Medulla oblongata (tissue), 1 donor: Measurements from ENCODE around the gene CD48.

Experiments used
- DNase-seq: peaks from one replicate; pipeline ENCODE4 v3.0.0-alpha.2; 2015; ENCODE audit errors: extremely low spot score

The CD48 gene, protein sequence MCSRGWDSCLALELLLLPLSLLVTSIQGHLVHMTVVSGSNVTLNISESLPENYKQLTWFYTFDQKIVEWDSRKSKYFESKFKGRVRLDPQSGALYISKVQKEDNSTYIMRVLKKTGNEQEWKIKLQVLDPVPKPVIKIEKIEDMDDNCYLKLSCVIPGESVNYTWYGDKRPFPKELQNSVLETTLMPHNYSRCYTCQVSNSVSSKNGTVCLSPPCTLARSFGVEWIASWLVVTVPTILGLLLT

GRCh38 chr1:160711602-160712311, at the start of gene CD48:
TSS of gene CD48 (minus strand) at chr1:160711822. CDS start at chr1:160711763, 59 bp downstream.
- no peak for DNase-seq

DNA sequence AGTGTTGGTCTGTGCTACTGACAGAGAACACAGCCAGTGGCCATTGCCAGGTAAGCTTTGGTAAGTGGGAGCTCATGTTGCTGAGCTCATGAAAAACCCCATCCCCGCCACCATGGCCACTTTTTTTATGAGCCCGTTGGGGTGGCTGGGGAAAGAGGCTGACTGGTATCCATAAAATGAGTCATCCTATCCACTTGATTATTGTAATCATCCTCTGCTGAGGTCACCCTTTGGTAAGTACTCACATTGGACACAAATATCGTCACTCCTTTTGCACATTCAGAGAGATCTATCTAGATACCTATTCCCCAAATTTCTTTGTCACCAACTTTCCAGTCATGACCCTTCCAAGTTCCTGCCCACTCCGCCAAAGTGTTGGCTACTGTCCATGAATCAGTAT, 49.4 kb upstream of the CD48 start:
- DNase-seq = no peak

GRCh38 chr1:160759740-160760139, 48.1 kb upstream of the CD48 start:
- DNase-seq = no peak

- DNase-seq = no peak
Observed at GRCh38 chr1:160758521-160758920, 46.9 kb upstream of the CD48 start.

- DNase-seq = no peak
Observed at GRCh38 chr1:160756849-160757201, 45.2 kb upstream of the CD48 start.

- DNase-seq = no peak
Observed at GRCh38 chr1:160755911-160756848, 44.6 kb upstream of the CD48 start.

GRCh38 chr1:160755461-160755860, 43.8 kb upstream of the CD48 start:
- DNase-seq = no peak

DNA sequence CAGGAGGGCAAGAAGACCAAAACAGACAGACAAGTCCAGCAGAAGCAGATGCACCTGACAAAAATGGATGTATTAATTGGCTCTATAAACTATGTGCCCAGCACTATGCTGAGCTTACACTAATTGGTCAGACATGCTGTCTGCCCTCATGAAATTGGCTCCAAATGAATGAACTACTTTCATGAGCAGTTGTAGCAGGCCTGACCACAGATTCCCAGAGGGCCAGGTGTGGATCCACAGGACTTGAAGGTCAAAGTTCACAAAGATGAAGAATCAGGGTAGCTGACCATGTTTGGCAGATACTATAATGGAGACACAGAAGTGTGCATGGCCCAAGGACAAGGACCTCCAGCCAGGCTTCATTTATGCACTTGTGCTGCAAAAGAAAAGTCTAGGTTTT, 42.0 kb upstream of the CD48 start:
- DNase-seq = no peak

DNA sequence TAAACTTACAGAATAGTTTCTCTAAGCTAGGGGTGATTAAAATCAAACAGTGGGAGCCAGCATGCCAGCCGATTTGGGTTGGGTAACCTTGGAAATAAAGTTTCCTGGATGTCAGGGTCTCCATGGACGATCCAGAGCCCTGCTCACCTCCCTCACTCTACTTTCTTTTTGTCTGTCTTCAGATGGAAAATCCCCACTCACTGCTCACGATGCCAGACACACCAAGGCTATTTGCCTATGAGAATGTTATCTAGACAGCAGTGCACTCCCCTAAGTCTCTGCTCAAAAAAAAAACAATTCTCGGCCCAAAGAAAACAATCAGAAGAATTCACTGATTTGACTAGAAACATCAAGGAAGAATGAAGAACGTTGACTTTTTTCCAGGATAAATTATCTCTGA, 41.3 kb upstream of the CD48 start:
- DNase-seq = no peak

DNA sequence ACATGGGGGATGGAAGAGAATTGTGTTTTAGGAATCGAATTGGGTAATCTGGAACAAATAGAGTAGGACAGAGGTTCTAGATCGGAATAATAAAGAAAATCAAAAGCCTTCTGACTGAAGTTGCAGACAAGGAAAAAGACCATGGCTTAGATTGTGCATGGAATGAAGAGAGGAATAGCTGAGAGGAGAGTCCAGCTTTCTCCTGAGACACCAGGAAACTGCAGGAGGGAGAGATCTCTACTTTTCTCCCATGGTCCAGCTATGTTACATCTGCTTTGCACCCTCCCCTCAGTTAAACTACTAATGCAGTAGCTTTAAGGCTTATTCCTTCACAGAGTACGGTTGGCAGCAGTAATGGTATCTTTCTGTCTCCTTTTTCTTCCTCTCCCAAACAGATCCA, 40.8 kb upstream of the CD48 start:
- no peak for DNase-seq

- no peak for DNase-seq
Observed at GRCh38 chr1:160750608-160751007, 39.0 kb upstream of the CD48 start.

- DNase-seq = no peak
Observed at GRCh38 chr1:160748878-160749269, 37.3 kb upstream of the CD48 start.

DNA sequence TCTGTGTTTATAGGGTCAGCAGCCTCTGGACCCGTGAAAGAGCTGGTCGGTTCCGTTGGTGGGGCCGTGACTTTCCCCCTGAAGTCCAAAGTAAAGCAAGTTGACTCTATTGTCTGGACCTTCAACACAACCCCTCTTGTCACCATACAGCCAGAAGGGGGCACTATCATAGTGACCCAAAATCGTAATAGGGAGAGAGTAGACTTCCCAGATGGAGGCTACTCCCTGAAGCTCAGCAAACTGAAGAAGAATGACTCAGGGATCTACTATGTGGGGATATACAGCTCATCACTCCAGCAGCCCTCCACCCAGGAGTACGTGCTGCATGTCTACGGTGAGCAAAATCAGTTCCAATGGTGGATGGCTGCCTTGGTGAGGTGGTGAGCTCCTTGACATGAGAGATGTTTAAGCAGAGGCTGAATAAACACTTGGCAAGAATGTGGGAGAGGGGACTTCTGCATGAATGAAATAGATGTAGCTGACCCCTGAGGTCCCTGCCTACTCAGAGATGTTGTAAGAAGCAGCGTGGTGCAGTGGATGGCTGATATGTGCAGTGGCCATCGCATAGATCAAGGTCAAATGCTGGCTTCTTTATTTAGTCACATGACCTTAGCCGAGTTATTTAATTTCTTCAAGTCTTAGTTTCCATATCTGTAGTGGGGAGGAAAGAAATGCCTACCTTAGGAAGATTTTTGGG, 36.7 kb upstream of the CD48 start:
- DNase-seq = no peak

GRCh38 chr1:160747717-160748116, 36.1 kb upstream of the CD48 start:
- DNase-seq = no peak

DNA sequence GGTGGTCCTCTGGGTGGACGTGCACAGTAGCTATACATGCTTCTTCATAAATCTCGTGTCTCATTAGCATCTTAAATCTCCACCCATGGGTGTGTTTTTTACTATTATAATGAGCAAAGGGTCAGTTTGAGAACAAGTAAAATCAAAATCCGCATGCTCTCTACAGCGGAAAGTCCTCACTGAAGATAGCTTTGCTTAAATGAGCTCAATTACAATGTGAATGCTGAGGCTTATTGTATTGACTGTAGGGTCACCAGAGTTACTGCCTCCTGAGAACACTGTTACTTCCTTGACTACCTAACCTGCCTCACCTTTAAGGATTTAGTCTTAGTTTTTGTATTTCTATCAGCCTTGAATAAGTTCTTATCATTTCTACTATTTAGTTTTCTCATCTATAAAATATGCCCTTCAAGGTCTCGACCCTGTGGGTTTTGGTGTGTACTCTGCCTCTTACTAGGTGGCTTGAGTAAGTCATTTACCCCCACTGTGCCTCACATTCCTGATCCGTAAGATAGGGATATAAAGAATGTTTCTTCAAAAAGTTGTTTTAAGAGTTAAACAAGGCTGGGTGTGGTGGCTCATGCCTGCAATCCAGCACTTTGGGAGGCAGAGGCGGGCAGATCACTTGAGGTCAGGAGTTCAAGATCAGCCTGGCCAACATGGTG, 35.3 kb upstream of the CD48 start:
- DNase-seq = no peak

DNA sequence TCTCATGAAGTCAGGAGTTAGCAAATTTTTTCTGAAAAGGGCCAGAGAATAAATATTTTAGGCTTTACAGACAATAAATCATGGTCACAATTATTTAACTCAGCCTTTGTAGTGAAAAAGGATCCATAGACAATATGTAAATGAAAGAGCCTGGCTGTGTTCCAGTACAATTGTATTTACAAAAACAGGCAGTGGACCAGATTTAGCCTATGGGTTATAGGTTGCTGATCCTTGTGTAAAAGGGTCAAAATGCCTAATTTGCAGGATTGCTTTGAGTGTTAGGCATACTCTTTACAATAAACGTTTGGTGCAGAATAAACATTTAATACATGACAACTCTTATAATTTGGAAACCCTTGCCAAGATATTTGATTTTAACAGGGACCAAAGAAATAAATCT, 33.9 kb upstream of the CD48 start:
- DNase-seq = no peak

DNA sequence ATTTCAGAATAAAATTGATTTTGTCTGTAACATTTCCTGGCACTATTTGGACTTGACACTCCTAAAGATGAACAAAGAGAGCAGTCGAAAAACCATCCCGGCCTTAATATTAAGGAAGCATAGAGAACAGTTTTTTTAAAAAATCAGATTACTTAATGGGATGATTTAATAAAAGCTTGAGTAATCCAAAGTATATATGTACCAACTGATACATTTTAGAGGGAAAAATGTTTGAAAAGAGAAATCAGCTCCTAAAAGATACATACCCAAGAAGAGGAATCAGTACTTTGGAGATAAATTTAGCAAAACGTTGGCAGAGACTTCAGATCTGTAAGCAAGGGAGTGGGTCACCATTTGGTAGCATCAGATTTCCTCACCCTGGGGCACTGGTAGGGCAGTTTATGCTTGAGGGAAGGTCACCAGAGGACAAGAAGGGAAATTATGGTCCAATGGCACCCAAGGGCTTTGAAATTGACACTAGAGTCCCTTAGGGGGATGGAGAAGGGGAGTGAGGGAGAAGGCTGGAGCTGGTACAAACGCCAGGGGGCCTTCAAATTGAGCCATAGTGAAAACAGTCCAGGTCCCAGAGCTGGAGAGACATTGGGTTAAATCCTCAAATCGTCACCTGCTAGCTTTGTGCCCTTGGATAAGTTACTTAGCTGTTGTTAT, 33.4 kb upstream of the CD48 start:
- no peak for DNase-seq

GRCh38 chr1:160744199-160744851, 32.7 kb upstream of the CD48 start:
- peak; percentile 6 for DNase-seq

DNA sequence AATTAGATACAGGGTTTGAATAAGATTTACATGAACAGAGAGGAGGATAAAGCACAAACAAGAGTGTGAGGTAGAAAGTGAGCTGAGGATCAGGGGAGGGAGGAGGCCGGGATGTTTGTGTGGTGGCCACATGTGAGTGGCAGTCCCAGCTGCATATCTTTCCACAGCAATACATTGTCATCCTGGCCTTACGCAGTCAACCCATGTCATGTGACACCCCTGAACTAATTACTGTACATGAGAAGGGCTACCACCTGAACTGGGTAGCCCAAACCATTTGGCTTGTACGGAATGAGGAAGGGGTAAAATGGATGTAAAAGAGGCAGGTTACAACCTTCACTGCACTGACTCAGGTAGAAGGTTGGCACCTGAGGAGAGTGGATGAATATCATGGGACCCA, 31.6 kb upstream of the CD48 start:
- DNase-seq = no peak

- no peak for DNase-seq
Observed at GRCh38 chr1:160742428-160743127, 31.0 kb upstream of the CD48 start.
